BJ (cell line): ENCODE results near the gene HOXC11. TPM values are rescaled to one million over a fixed set of nuclear protein-coding genes. Genes with fewer than 3 reads are reported as not detected.

Experiments
- CTCF ChIA-PET: fragments of 350-600 bp; formaldehyde crosslinking; extraction: SDS; loops from one replicate; lab custom pipeline; 2021; ENCODE audit warnings: antibody characterized with exemption, inconsistent platforms; lab: Yijun Ruan, JAX
- POLR2A ChIA-PET: fragments of 300-600 bp; sonication (Branson Sonifier 250); formaldehyde crosslinking; extraction: SDS; loops from one replicate; lab custom pipeline; 2021; ENCODE audit warnings: antibody characterized with exemption; lab: Charles Lee
- DNase-seq: peaks from one replicate; pipeline ENCODE4 v3.0.0-alpha.2; 2011; ENCODE audit warnings: low read depth
- H3K27me3 ChIP-seq: 2 replicates; pipeline ENCODE4 v1.6.0; 2011; ENCODE audit warnings: low read length; ENCODE audit not compliant: control insufficient read depth, insufficient read depth
- H3K36me3 ChIP-seq: 2 replicates; pipeline ENCODE4 v1.5.1; 2011; ENCODE audit warnings: low read length; ENCODE audit not compliant: control insufficient read depth, insufficient read depth
- H3K4me3 ChIP-seq: 2 replicates; pipeline ENCODE4 v1.5.1; 2011; ENCODE audit warnings: low read depth, mild to moderate bottlenecking, control low read depth, low read length
- CTCF ChIP-seq: IDR thresholded peaks from 2 replicates; pipeline ENCODE4 v1.5.1; 2011; ENCODE audit warnings: low read depth, mild to moderate bottlenecking, control low read depth, inconsistent platforms, low read length, moderate library complexity; ENCODE audit not compliant: insufficient read depth
- polyA plus RNA-seq: library from polyadenylated mRNA; depleted of rRNA; stranded (reverse); fragments of >200 nt; gene quantifications from 2 replicates; pipeline ENCODE4 v1.2.3, GENCODE V29; 2011

Gene HOXC11
- polyA plus RNA-seq, 1 experiment, result 4.9 TPM

- POLR2A ChIA-PET, result no interaction called here
- no peak for DNase-seq
Measured at GRCh38 chr12:53952335-53952694, 20.6 kb upstream of the HOXC11 start.

GRCh38 chr12:53952871-53953734 is 19.8 kb upstream of the HOXC11 start:
- CTCF ChIA-PET, result interaction anchor here (0.8 to 1.0 kb wide), 2 partner anchors 11 to 32 kb away, joined by 3 to 4 read pairs; partner anchors contain the start of gene HOXC10

More at GRCh38 chr12:53952335-53952694, 20.6 kb upstream of the HOXC11 start:
- H3K36me3 ChIP-seq, result no peaks in the 10 kb centered on the region
- H3K27me3 ChIP-seq, result peaks cover 63% of the 10 kb centered on the region
- H3K4me3 ChIP-seq, result no peak overlapping the region
- no peak for TF ChIP-seq CTCF
- CTCF ChIA-PET, result interaction anchor here (1.0 kb wide), 1 partner anchor 33 kb away, joined by 3 read pairs; the partner anchor contains the start of gene HOXC10

GRCh38 chr12:53953831-53954693 is 18.9 kb upstream of the HOXC11 start:
- H3K36me3 ChIP-seq, result no peaks in the 10 kb centered on the region
- no peak for DNase-seq
- CTCF ChIA-PET, result interaction anchor here (0.7 to 0.8 kb wide), 2 partner anchors 12 to 30 kb away, joined by 3 to 4 read pairs; no protein-coding TSS in a partner anchor
- TF ChIP-seq CTCF, result no peak
- no peak overlapping the region for H3K4me3 ChIP-seq
- H3K27me3 ChIP-seq, result peaks cover 63% of the 10 kb centered on the region
- POLR2A ChIA-PET, result no interaction called here

More at GRCh38 chr12:53952871-53953734, 19.8 kb upstream of the HOXC11 start:
- Histone ChIP-seq H3K36me3 (no peaks in the 10 kb centered on the region), H3K4me3 (no peak overlapping the region), H3K27me3 (peaks cover 62% of the 10 kb centered on the region)
- POLR2A ChIA-PET, result no interaction called here
- TF ChIP-seq CTCF, result no peak
- DNase-seq, result no peak

- ChIA-PET POLR2A (interaction anchor here (0.7 kb wide), 1 partner anchor 14 kb away, joined by 8 read pairs; no protein-coding TSS in a partner anchor), CTCF (interaction anchor here (0.7 kb wide), 1 partner anchor 29 kb away, joined by 3 read pairs; no protein-coding TSS in a partner anchor)
- DNase-seq, result no peak
- no peak for TF ChIP-seq CTCF
- Histone ChIP-seq H3K36me3 (no peaks in the 10 kb centered on the region), H3K27me3 (peaks cover 60% of the 10 kb centered on the region), H3K4me3 (0 out of 2 replicates have a peak within 1 kb of the TSS, but pooled peaks have one; percentile 1)
Measured at GRCh38 chr12:53954694-53955035, 18.3 kb upstream of the HOXC11 start, which contains the start of gene HOXC12. Gene HOXC12, plus strand, starts transcription at chr12:53954903. Its CDS starts 27 bp downstream, at chr12:53954930.
